Nephron progenitor cell (in vitro differentiated cells): ENCODE measurements around the gene PTH2.

ENCODE experiments used
- DNase-seq: peaks from one replicate; pipeline ENCODE4 v3.0.0; 2021
- H3K27ac Mint-ChIP-seq: 2 replicates; pipeline ENCODE4 v1.8.0; 2021; ENCODE audit warnings: mild to moderate bottlenecking, moderate library complexity, mixed read lengths
- H3K27me3 Mint-ChIP-seq: 2 replicates; pipeline ENCODE4 v1.8.0; 2021; ENCODE audit warnings: mild to moderate bottlenecking, low read depth, mixed read lengths; ENCODE audit not compliant: poor library complexity
- H3K36me3 Mint-ChIP-seq: 2 replicates; pipeline ENCODE4 v1.8.0; 2021; ENCODE audit warnings: low read depth, mixed read lengths
- H3K4me1 Mint-ChIP-seq: 2 replicates; pipeline ENCODE4 v1.8.0; 2021; ENCODE audit warnings: mixed read lengths
- H3K4me3 Mint-ChIP-seq: 2 replicates; pipeline ENCODE4 v1.8.0; 2021; ENCODE audit warnings: mild to moderate bottlenecking, moderate library complexity, mixed read lengths
- H3K9me3 Mint-ChIP-seq: 2 replicates; pipeline ENCODE4 v1.8.0; 2021; ENCODE audit warnings: mild to moderate bottlenecking, moderate library complexity, mixed read lengths
- CTCF ChIP-seq: fragments of 200-600 bp; sonication (generic); IDR thresholded peaks from 2 replicates; pipeline ENCODE4 v1.5.0; 2021; ENCODE audit warnings: antibody characterized with exemption

Gene PTH2

DNA sequence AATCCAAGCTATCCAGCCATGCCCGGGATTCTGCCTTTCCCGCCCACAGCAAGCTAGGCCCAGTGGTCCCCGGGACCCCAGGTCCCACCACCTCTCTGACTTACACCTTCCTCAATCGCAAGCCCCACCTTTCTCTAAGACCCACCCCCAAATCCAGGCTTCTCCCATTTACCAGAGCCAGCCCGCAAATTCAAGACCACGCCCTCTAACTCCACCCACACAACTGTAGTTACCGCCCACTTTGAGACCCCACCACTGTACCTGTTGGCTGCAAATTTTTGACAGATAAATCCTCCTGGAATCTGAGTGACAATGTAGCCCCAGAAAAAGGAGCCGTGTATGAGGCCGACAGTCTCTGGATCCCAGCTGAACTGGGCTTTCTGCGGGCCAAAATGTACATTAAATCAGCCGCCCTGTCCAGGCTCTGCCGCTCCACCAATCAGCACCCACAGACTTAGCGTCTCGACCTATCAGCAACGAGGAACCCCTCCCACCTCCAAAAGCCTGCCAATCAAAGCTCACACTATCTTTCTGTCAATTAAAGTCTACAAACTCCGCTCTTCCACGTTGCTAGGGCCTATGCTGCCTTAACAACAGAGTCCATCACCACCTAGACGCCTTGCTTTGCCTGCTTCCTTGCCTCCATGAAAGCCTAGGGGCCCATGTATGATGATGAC, 11.8 kb upstream of the PTH2 start:
- no peaks in the 10 kb centered on the region for H3K36me3 Mint-ChIP-seq
- no peak overlapping the region for H3K27ac Mint-ChIP-seq
- peaks cover 20% of the 10 kb centered on the region for H3K9me3 Mint-ChIP-seq
- H3K4me1 Mint-ChIP-seq = peaks cover 47% of the 10 kb centered on the region
- DNase-seq = no peak
- no peak overlapping the region for H3K4me3 Mint-ChIP-seq
- H3K27me3 Mint-ChIP-seq = peaks cover 100% of the 10 kb centered on the region
- TF ChIP-seq CTCF = no peak

- H3K9me3 Mint-ChIP-seq = peaks cover 20% of the 10 kb centered on the region
- TF ChIP-seq CTCF = no peak
- H3K27ac Mint-ChIP-seq = no peak overlapping the region
- H3K36me3 Mint-ChIP-seq = no peaks in the 10 kb centered on the region
- H3K4me3 Mint-ChIP-seq = no peak overlapping the region
- H3K4me1 Mint-ChIP-seq = peaks cover 46% of the 10 kb centered on the region
- DNase-seq = no peak
- peaks cover 100% of the 10 kb centered on the region for H3K27me3 Mint-ChIP-seq
Observed at GRCh38 chr19:49433240-49433901, 10.1 kb upstream of the PTH2 start.

DNA sequence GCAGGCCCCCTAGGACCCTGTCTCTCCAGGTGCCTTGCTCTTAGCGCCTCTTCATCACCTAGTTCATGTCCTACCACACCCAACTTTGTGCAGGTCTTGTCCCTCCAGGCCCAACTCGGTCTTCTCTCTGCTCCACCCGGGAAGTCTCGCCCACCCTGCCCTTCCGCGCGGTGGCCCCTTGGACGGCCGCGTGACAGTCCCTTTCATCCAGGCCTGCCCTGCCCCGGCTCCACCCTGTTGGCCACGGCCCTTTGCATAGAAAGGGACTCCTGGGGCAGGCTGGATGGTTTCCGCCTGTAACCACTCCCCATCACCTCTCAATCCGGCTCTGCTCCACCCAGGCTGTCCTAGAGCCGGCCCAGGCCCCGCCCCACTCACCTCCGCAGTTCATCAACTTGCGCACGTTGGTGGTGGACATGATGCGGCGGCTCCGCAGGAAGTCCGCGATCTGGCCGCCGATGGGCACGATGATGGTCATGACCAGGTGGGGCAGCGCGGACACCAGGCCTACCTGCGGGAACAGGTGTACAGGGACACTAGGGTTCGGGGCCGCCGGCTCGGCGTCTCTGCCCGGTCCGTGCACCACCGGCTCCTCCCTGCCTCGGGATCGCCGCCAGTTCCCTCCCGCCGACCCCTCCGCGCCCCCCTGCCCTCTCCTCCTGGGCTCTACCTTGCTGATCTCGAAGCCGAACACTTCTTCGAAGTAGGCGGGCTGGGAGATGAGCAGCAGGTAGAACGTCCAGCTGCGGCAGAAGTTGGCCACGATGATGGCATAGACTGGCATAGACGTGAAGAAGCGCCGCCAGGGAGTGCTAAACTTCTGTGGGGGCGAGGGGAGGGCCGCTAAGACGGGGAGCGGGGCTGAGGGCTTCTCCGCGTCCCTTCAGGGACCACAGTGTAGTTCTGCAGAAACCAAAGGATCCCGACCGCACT, 9.2 kb upstream of the PTH2 start:
- no peak for DNase-seq
- no peak for TF ChIP-seq CTCF
- H3K27ac Mint-ChIP-seq = no peak overlapping the region
- no peak overlapping the region for H3K4me3 Mint-ChIP-seq
- H3K9me3 Mint-ChIP-seq = peaks cover 20% of the 10 kb centered on the region
- H3K4me1 Mint-ChIP-seq = peaks cover 45% of the 10 kb centered on the region
- no peaks in the 10 kb centered on the region for H3K36me3 Mint-ChIP-seq
- H3K27me3 Mint-ChIP-seq = peaks cover 99% of the 10 kb centered on the region

GRCh38 chr19:49431330-49431749, 8.1 kb upstream of the PTH2 start:
- Mint-ChIP-seq H3K27me3 (peaks cover 99% of the 10 kb centered on the region), H3K4me3 (no peak overlapping the region), H3K27ac (no peak overlapping the region), H3K4me1 (peaks cover 45% of the 10 kb centered on the region), H3K36me3 (no peaks in the 10 kb centered on the region), H3K9me3 (peaks cover 20% of the 10 kb centered on the region)
- DNase-seq = no peak
- TF ChIP-seq CTCF = no peak

- DNase-seq = no peak
- no peak overlapping the region for H3K27ac Mint-ChIP-seq
- peaks cover 46% of the 10 kb centered on the region for H3K4me1 Mint-ChIP-seq
- no peaks in the 10 kb centered on the region for H3K36me3 Mint-ChIP-seq
- H3K4me3 Mint-ChIP-seq = peak overlapping the region; percentile 11
- H3K9me3 Mint-ChIP-seq = peaks cover 20% of the 10 kb centered on the region
- peak; percentile 10 for TF ChIP-seq CTCF
- peaks cover 99% of the 10 kb centered on the region for H3K27me3 Mint-ChIP-seq
Observed at GRCh38 chr19:49430678-49431329, 7.6 kb upstream of the PTH2 start.
